K562 (cell line): ENCODE results near the gene GJA5. TPM values are rescaled to one million over a fixed set of nuclear protein-coding genes. Genes with fewer than 3 reads are reported as not detected.
A peak's percentile ranks its signal among the peaks of the same experiment; 100 is the strongest.

Experiments
- ATAC-seq: fragments of 200-7000 bp; cut with Tn5 transposase; 3 replicates; pipeline ENCODE4 v1.9.1; 2020; ENCODE audit warnings: moderate library complexity
- BruUV-seq: library from RNA; stranded (reverse); fragments of 400-500 nt; replicated peaks from 2 replicates; lab custom pipeline; 2021; lab: Mats Ljungman, UMichigan
- CTCF ChIA-PET: fragments of 300-600 bp; formaldehyde crosslinking; extraction: SDS; loops from one replicate; lab custom pipeline; 2021; ENCODE audit warnings: low intra/inter-chr PET ratio; lab: Yijun Ruan, JAX
- POLR2A ChIA-PET: fragments of 300-600, 350-650 bp; sonication (Branson Sonifier 250); formaldehyde crosslinking; extraction: SDS; loops from one replicate; lab custom pipeline; 2021; ENCODE audit warnings: antibody characterized with exemption, inconsistent platforms; lab: Yijun Ruan, JAX
- DNase-seq, 4 experiments: peaks; one replicate each; pipeline versions ENCODE4 v3.0.0 to v3.0.0-alpha.2; 2011 to 2018; ENCODE audit warnings: low spot score in 3 of 4, mixed read lengths in 3 of 4; ENCODE audit errors: extremely low read depth in 1 of 4
- FAIRE-seq: peaks from 2 replicates; lab custom pipeline; 2011; peaks lifted over from hg19 to GRCh38; lab: Jason Lieb, UNC
- H2AFZ ChIP-seq: 2 replicates; pipeline ENCODE4 v1.6.0; 2011; ENCODE audit warnings: low read depth, low read length, control low read depth, inconsistent platforms
- H3K27ac ChIP-seq: fragments of 200-600 bp; 3 replicates; pipeline ENCODE4 v1.8.0; 2011; ENCODE audit warnings: low read depth, mild to moderate bottlenecking, control low read depth, inconsistent platforms, low read length, moderate library complexity, mixed read lengths; ENCODE audit errors: extremely low read depth
- H3K27me3 ChIP-seq, 2 experiments: fragments of 300-600 bp in 1 of 2; 2 replicates in 1 of 2; 3 replicates in 1 of 2; pipeline versions ENCODE4 v1.6.0 to v1.8.0; 2011; ENCODE audit warnings: inconsistent platforms in 2 of 2, low read length in 2 of 2, mild to moderate bottlenecking in 1 of 2, mixed read lengths in 1 of 2, moderate library complexity in 1 of 2; ENCODE audit not compliant: control insufficient read depth in 2 of 2, insufficient read depth in 2 of 2
- H3K36me3 ChIP-seq: fragments of 300-600 bp; 3 replicates; pipeline ENCODE4 v1.8.0; 2011; ENCODE audit warnings: mild to moderate bottlenecking, low read length, inconsistent platforms; ENCODE audit not compliant: control insufficient read depth, insufficient read depth
- H3K4me1 ChIP-seq, 2 experiments: fragments of 200-600 bp in 1 of 2; replicated peaks in 1 of 2; 2 replicates in 1 of 2; 3 replicates in 1 of 2; pipeline versions ENCODE4 v1.5.1 to v1.8.0; 2011; ENCODE audit warnings: inconsistent platforms in 2 of 2, low read length in 2 of 2, mild to moderate bottlenecking in 1 of 2, mixed read lengths in 1 of 2, moderate library complexity in 1 of 2; ENCODE audit not compliant: control insufficient read depth in 2 of 2, insufficient read depth in 2 of 2
- H3K4me2 ChIP-seq: 2 replicates; pipeline ENCODE4 v1.6.1; 2011; ENCODE audit warnings: low read length, control low read depth, inconsistent platforms, mixed read lengths; ENCODE audit not compliant: insufficient read depth
- H3K4me3 ChIP-seq: fragments of 200-600 bp; sonication (generic), shearing (Covaris generic); 2 replicates; pipeline ENCODE4 v1.5.1; 2016; ENCODE audit warnings: control low read depth, inconsistent platforms
- H3K79me2 ChIP-seq: fragments of 200-600 bp; 3 replicates; pipeline ENCODE4 v1.8.0; 2011; ENCODE audit warnings: low read length, inconsistent platforms; ENCODE audit not compliant: control insufficient read depth, insufficient read depth
- H3K9ac ChIP-seq, 2 experiments: 2 replicates each; pipeline versions ENCODE4 v1.6.0 to v1.6.1; 2011; ENCODE audit warnings: low read depth in 2 of 2, low read length in 2 of 2, control low read depth in 1 of 2, inconsistent platforms in 1 of 2, mild to moderate bottlenecking in 1 of 2, mixed read lengths in 1 of 2; ENCODE audit not compliant: insufficient read depth in 1 of 2
- H3K9me1 ChIP-seq: one replicate; pipeline ENCODE4 v1.6.0; 2011; ENCODE audit warnings: inconsistent platforms, mild to moderate bottlenecking, low read length, moderate library complexity; ENCODE audit not compliant: control insufficient read depth, insufficient read depth
- H3K9me3 ChIP-seq: replicated peaks from 2 replicates; pipeline ENCODE4 v1.5.1; 2011; ENCODE audit warnings: low read depth, low read length, inconsistent platforms; ENCODE audit not compliant: control insufficient read depth, insufficient read depth
- H4K20me1 ChIP-seq: replicated peaks from 2 replicates; pipeline ENCODE4 v1.6.1; 2011; ENCODE audit warnings: low read length, inconsistent platforms, mixed read lengths; ENCODE audit not compliant: control insufficient read depth, insufficient read depth
- BRD4 ChIP-seq: fragments of 200-600 bp; sonication (generic); IDR thresholded peaks from 2 replicates; pipeline ENCODE4 v1.6.1; 2017; ENCODE audit warnings: inconsistent platforms
- CAMTA2 ChIP-seq: fragments of 250-450 bp; sonication (Bioruptor Pico); conservative IDR thresholded peaks from 2 replicates; pipeline ENCODE4 v1.5.1; 2022
- CEBPB ChIP-seq: fragments of 450-650 bp; IDR thresholded peaks from 2 replicates; pipeline ENCODE4 v1.6.1; 2016; ENCODE audit warnings: missing genetic modification characterization, missing compliant biosample characterization
- CEBPG ChIP-seq, 3 experiments: fragments of 200-800 bp in 1 of 3; sonication (Bioruptor generic) in 1 of 3; sonication (generic) in 1 of 3; formaldehyde crosslinking in 1 of 3; IDR thresholded peaks in 2 of 3; conservative IDR thresholded peaks in 1 of 3; 2 replicates each; pipeline versions ENCODE4 v1.6.1 to v1.8.0; 2016 to 2022; ENCODE audit warnings: missing compliant biosample characterization in 2 of 3, missing genetic modification characterization in 2 of 3, mild to moderate bottlenecking in 1 of 3, missing genetic modification reagents in 1 of 3
- CSDE1 ChIP-seq, 2 experiments: fragments of 450-650 bp; IDR thresholded peaks; 2 replicates each; pipeline ENCODE4 v1.6.1; 2016; ENCODE audit warnings: mild to moderate bottlenecking in 1 of 2
- MCM2 ChIP-seq: fragments of 450-650 bp; IDR thresholded peaks from 2 replicates; pipeline ENCODE4 v1.6.1; 2017; ENCODE audit warnings: low read depth, mild to moderate bottlenecking
- RBM14 ChIP-seq: fragments of 200-400 bp; formaldehyde crosslinking; IDR thresholded peaks from 2 replicates; pipeline ENCODE4 v1.6.1; 2018; ENCODE audit warnings: low read depth, mild to moderate bottlenecking, low read length, moderate library complexity, borderline replicate concordance; ENCODE audit not compliant: insufficient read depth
- RFX5 ChIP-seq: IDR thresholded peaks from 2 replicates; pipeline ENCODE4 v1.6.1; 2011; ENCODE audit warnings: low read depth, mild to moderate bottlenecking, improper control_type of control experiment, low read length
- SRF ChIP-seq, 2 experiments: fragments of 250-450, 450-650 bp in 1 of 2; sonication (Bioruptor Pico) in 1 of 2; sonication (generic) in 1 of 2; formaldehyde crosslinking; IDR thresholded peaks; 2 replicates each; pipeline versions ENCODE4 v1.5.0 to v1.5.1; 2020 to 2022; ENCODE audit warnings: mild to moderate bottlenecking in 1 of 2, missing genetic modification reagents in 1 of 2
- ZC3H4 ChIP-seq: sonication (generic); formaldehyde crosslinking; IDR thresholded peaks from 2 replicates; pipeline ENCODE4 v1.9.0; 2021; ENCODE audit warnings: missing genetic modification reagents, borderline replicate concordance
- WGBS: fragments of 100-300 bp; shearing (Covaris generic); methylation state at CpG from one replicate; pipeline ENCODE4 v1.1.6; 2016; ENCODE audit warnings: low coverage, mixed read lengths; ENCODE audit not compliant: insufficient coverage; ENCODE audit errors: missing lambda C conversion rate; 5-methylcytosine and 5-hydroxymethylcytosine counted together
- in situ Hi-C: fragments of 300-500 bp; cut with MboI; formaldehyde crosslinking; loops from 4 replicates; pipeline ENCODE4 v1.15.0; 2018; ENCODE audit warnings: inconsistent platforms, mixed read lengths
- intact Hi-C: fragments of 100-400 bp; cut with micrococcal nuclease; formaldehyde crosslinking; loops from 2 replicates; pipeline ENCODE4 v1.14.2; 2022
- polyA plus RNA-seq, 8 experiments: library from polyadenylated mRNA; depleted of rRNA in 4 of 8; stranded (reverse) in 5 of 8; unstranded in 3 of 8; fragments of >200 nt; fragmentation: Nextera tagmentation in 2 of 8; fragmentation: Illumina TruSeq in 1 of 8; extraction: Ambion mirVana in 2 of 8; extraction: Trizol in 1 of 8; gene quantifications; 2 replicates each; pipeline versions ENCODE4 v1.2.1 to v1.2.3, GENCODE V29; 2011 to 2014; ENCODE audit warnings: inconsistent platforms in 1 of 8, missing spikeins in 1 of 8
- total RNA-seq, 7 experiments: library from RNA; depleted of rRNA in 6 of 7; stranded (reverse); fragments of >200 nt in 6 of 7; fragmentation: Illumina TruSeq in 2 of 7; extraction: Trizol in 2 of 7; gene quantifications; 2 replicates each; pipeline versions ENCODE4 v1.2.1 to v1.2.3, GENCODE V29; 2011 to 2021; ENCODE audit warnings: low replicate concordance in 1 of 7

The GJA5 gene
- total and polyA plus RNA-seq, 9 of the 15 experiments (the other 6 are each of a cell fraction or from before 2014, with no cell fraction given): 0.07 TPM; not detected in 7

DNA sequence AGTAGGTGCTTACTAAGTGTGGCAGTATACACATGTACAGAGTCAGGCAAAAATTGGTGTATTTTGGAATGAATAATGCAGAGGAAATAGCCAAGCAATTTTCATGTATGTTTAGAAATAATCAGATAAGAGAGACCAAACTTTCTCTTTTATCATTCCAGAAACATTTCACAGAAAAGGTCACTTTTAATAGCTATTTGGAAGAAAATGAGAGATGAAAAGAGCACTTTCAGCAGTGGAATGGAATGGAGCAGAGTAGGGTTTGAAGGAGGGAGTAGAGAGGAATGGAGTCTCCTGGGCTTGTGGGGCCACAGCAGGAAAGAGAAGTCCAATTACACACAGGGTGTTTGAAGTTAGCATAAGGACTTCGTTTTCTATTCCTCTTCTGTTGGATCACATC lies 48.8 kb upstream of the GJA5 start:
- Histone ChIP-seq H4K20me1 (no peaks in the 10 kb centered on the region), H3K4me1 (no peaks in the 10 kb centered on the region), H2AFZ (no peak overlapping the region), H3K79me2 (no peaks in the 10 kb centered on the region)
- POLR2A ChIA-PET: no interaction called here
- TF ChIP-seq SRF (CRISPR knock-in tag; IDR thresholded peaks at IDR 0.05) (no peak), MCM2 (no peak), CSDE1 (IDR thresholded peaks at IDR 0.05) (no peak), RBM14 (no peak), RFX5 (no peak), ZC3H4 (CRISPR knock-in tag) (no peak), CAMTA2 (no peak)
- TF ChIP-seq, all 486 proteins: peak for 0
- 0% methylated on average over 1 of the region's 1 CpG for WGBS
- H3K9ac ChIP-seq: no peak overlapping the region
- ATAC-seq: no peak
- H3K4me2 ChIP-seq: no peak overlapping the region
- CTCF ChIA-PET: no interaction called here
- no TSS peak for BruUV-seq
- peaks cover 4 to 11% of the 10 kb centered on the region in 2 experiments; a peak in 3 of 5 replicates for H3K27me3 ChIP-seq
- no peaks in the 10 kb centered on the region for H3K36me3 ChIP-seq
- H3K9me3 ChIP-seq: no peaks in the 10 kb centered on the region
- no peaks in the 10 kb centered on the region for H3K9me1 ChIP-seq
- H3K27ac ChIP-seq: no peak overlapping the region
- intact Hi-C loops: no loop called here
- H3K4me3 ChIP-seq: no peak overlapping the region
- no peak for FAIRE-seq
- in situ Hi-C loops: no loop called here
- no peak for DNase-seq

DNA sequence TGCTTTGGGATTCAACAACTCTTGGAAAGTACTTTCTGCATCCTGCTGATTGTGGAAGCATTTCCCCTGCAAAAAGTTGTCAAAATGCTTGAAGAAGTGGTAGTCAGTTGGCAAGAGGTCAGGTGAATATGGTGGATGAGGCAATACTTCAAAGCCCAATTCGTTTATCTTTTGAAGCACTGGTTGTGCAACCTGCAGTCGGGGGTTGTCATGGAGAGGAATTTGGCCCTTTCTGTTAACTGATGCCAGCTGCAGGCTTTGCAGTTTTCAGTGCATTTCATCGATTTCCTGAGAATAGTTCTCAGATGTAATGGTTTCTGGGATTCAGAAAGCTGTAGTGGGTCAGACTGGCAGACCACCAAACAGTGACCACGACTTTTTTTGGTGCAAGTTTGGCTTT lies 47.6 kb upstream of the GJA5 start:
- intact Hi-C loops: no loop called here
- WGBS: 3% methylated on average over 4 of the region's 4 CpGs

More for the DNA sequence above, 47.6 kb upstream of the GJA5 start:
- Histone ChIP-seq H3K9ac (no peak overlapping the region), H3K27ac (no peak overlapping the region), H3K4me2 (no peak overlapping the region), H3K27me3 (peaks cover 4 to 13% of the 10 kb centered on the region in 2 experiments; a peak in 3 of 5 replicates), H2AFZ (no peak overlapping the region), H3K9me1 (no peaks in the 10 kb centered on the region), H3K36me3 (no peaks in the 10 kb centered on the region), H3K4me1 (no peaks in the 10 kb centered on the region), H3K4me3 (no peak overlapping the region), H3K79me2 (no peaks in the 10 kb centered on the region), H3K9me3 (no peaks in the 10 kb centered on the region), H4K20me1 (no peaks in the 10 kb centered on the region)
- BruUV-seq: no TSS peak
- ATAC-seq (no peak), FAIRE-seq (no peak), DNase-seq (no peak)
- TF ChIP-seq CEBPG (CRISPR knock-in tag; IDR thresholded peaks at IDR 0.05) (no peak), CEBPG (tag; conservative IDR thresholded peaks at IDR 0.05 in 1 of 2, IDR thresholded peaks at IDR 0.05 in 1 of 2) (peak; percentile 11 to 69; a peak in 2 of 4 replicates), CEBPB (tag) (peak; percentile 75), BRD4 (no peak)
- POLR2A ChIA-PET: no interaction called here
- in situ Hi-C loops: no loop called here
- CTCF ChIA-PET: no interaction called here
